HepG2 (cell line): ENCODE measurements around the gene HAGHL. TPM values are rescaled to one million over a fixed set of nuclear protein-coding genes. Genes with fewer than 3 reads are reported as not detected.

Source experiments
- ARNT2 ChIP-seq: sonication (generic); formaldehyde crosslinking; IDR thresholded peaks from 2 replicates; pipeline ENCODE4 v1.8.0; 2022; ENCODE audit warnings: mild to moderate bottlenecking, low read depth, missing genetic modification reagents, moderate library complexity
- DZIP1 ChIP-seq: sonication (generic); formaldehyde crosslinking; IDR thresholded peaks from 2 replicates; pipeline ENCODE4 v1.5.0; 2020; ENCODE audit warnings: mild to moderate bottlenecking, missing genetic modification reagents
- GTF2F1 ChIP-seq: fragments of 150-350 bp; IDR thresholded peaks from 2 replicates; pipeline ENCODE4 v1.6.1; 2014; ENCODE audit warnings: low read length
- GTF3A ChIP-seq: sonication (generic); formaldehyde crosslinking; conservative IDR thresholded peaks from 2 replicates; pipeline ENCODE4 v1.4.0; 2020; ENCODE audit warnings: mild to moderate bottlenecking, missing genetic modification reagents
- KDM1A ChIP-seq: IDR thresholded peaks from 2 replicates; pipeline ENCODE4 v1.6.1; 2016; ENCODE audit warnings: missing compliant biosample characterization
- MAF1 ChIP-seq: sonication (generic); formaldehyde crosslinking; IDR thresholded peaks from 2 replicates; pipeline ENCODE4 v1.5.0; 2020; ENCODE audit warnings: missing genetic modification reagents, borderline replicate concordance
- MTA3 ChIP-seq: sonication (generic); formaldehyde crosslinking; IDR thresholded peaks from 2 replicates; pipeline ENCODE4 v1.4.0; 2020; ENCODE audit warnings: missing genetic modification reagents
- NCOA5 ChIP-seq: sonication (generic); formaldehyde crosslinking; IDR thresholded peaks from 2 replicates; pipeline ENCODE4 v1.4.0; 2020; ENCODE audit warnings: missing genetic modification reagents
- REPIN1 ChIP-seq: sonication (generic); formaldehyde crosslinking; IDR thresholded peaks from 2 replicates; pipeline ENCODE4 v1.8.0; 2022; ENCODE audit warnings: missing genetic modification reagents, low read depth, mild to moderate bottlenecking, borderline replicate concordance
- SMC3 ChIP-seq: IDR thresholded peaks from 2 replicates; pipeline ENCODE4 v1.6.1; 2011; ENCODE audit warnings: low read length, improper control_type of control experiment
- SYNCRIP ChIP-seq: fragments of 200-400 bp; formaldehyde crosslinking; IDR thresholded peaks from 2 replicates; pipeline ENCODE4 v1.6.1; 2018; ENCODE audit warnings: mild to moderate bottlenecking, low read depth, low read length; ENCODE audit not compliant: insufficient read depth
- polyA plus RNA-seq, 8 experiments: library from polyadenylated mRNA; depleted of rRNA in 3 of 8; stranded (reverse) in 7 of 8; unstranded in 1 of 8; fragments of >200 nt; fragmentation: Illumina TruSeq in 4 of 8; extraction: Trizol in 4 of 8; gene quantifications; 2 replicates each; pipeline versions ENCODE4 v1.2.1 to v1.2.3, GENCODE V29; 2011 to 2016; ENCODE audit warnings: low read depth in 4 of 8, missing spikeins in 1 of 8, mixed read lengths in 1 of 8; ENCODE audit not compliant: insufficient read depth in 1 of 8
- total RNA-seq, 5 experiments: library from RNA; depleted of rRNA; stranded (reverse); fragments of >200 nt; fragmentation: Illumina TruSeq; extraction: Trizol; gene quantifications; 2 replicates each; pipeline ENCODE4 v1.2.3, GENCODE V29; 2016; ENCODE audit warnings: low read depth in 1 of 5
- TF ChIP-seq, protein P1 (sequence below): sonication (generic); formaldehyde crosslinking; IDR thresholded peaks from 2 replicates; pipeline ENCODE4 v1.4.0; 2020; ENCODE audit warnings: missing genetic modification reagents, borderline replicate concordance
- TF ChIP-seq, protein P2 (sequence below), 2 experiments: sonication (generic) in 1 of 2; formaldehyde crosslinking in 1 of 2; IDR thresholded peaks; 2 replicates each; pipeline versions ENCODE4 v1.4.0 to v1.6.1; 2016 to 2020; ENCODE audit warnings: borderline replicate concordance in 1 of 2, low read depth in 1 of 2, mild to moderate bottlenecking in 1 of 2, missing genetic modification reagents in 1 of 2
- TF ChIP-seq, protein P3 (sequence below): IDR thresholded peaks from 2 replicates; pipeline ENCODE4 v1.6.1; 2016; ENCODE audit warnings: missing biosample characterization, missing genetic modification reagents, low read depth

The HAGHL gene
- total and polyA plus RNA-seq, 2 of the 13 experiments (the other 11 are each of a cell fraction or from before 2014, with no cell fraction given) = 3.4 to 8.4 TPM

DNA sequence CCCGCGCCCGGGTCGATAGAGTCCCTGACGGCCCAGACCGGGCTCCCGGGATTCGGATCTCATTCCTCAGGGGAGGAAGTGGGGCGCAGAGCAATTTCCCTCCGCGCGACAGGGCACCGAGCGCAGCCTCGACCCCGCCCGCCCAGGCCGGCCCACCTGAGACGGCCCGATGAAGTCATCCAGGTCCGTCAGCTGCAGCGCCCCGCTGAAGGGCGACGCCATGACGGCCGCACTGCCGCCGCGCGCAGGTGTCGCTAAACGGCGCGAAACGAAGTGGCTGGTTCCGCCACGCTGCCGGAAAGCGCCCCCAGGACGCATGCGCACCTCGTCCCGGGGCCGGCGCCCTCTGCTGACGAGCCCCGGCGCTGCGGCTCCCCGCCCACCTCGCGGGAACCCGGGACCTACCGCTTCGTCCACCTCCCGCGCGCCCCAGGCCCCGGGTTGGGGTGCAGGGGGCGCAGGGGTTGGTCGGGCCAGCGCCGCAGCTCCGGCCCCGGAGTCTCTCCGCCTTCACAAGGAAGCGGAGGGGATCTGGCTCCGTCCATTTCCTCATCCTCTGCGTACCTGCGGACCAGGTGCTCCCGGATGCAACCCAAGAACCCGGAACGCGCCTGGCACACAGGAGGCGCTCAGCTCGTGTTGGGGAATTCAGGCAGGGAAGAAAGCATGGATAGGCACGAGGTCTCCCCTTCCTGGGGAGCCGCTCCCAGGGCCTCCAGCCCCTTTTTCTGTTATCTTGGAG is 14.0 kb downstream of the HAGHL start, which contains the start of gene CIAO3 (continued):
- TF ChIP-seq REPIN1 (CRISPR knock-in tag) (peak; percentile 73; the same call in 1 of the 2 replicates), GTF3A (peak; percentile 95), MAF1 (no peak; the same call in 1 of the 2 replicates), SMC3 (no peak), KDM1A (no peak; the same call in 1 of the 2 replicates), MTA3 (no peak), DZIP1 (CRISPR knock-in tag) (no peak), ARNT2 (CRISPR knock-in tag) (peak; percentile 91), GTF2F1 (no peak), SYNCRIP (no peak), NCOA5 (CRISPR knock-in tag) (no peak)
- TF ChIP-seq, protein P1, sequence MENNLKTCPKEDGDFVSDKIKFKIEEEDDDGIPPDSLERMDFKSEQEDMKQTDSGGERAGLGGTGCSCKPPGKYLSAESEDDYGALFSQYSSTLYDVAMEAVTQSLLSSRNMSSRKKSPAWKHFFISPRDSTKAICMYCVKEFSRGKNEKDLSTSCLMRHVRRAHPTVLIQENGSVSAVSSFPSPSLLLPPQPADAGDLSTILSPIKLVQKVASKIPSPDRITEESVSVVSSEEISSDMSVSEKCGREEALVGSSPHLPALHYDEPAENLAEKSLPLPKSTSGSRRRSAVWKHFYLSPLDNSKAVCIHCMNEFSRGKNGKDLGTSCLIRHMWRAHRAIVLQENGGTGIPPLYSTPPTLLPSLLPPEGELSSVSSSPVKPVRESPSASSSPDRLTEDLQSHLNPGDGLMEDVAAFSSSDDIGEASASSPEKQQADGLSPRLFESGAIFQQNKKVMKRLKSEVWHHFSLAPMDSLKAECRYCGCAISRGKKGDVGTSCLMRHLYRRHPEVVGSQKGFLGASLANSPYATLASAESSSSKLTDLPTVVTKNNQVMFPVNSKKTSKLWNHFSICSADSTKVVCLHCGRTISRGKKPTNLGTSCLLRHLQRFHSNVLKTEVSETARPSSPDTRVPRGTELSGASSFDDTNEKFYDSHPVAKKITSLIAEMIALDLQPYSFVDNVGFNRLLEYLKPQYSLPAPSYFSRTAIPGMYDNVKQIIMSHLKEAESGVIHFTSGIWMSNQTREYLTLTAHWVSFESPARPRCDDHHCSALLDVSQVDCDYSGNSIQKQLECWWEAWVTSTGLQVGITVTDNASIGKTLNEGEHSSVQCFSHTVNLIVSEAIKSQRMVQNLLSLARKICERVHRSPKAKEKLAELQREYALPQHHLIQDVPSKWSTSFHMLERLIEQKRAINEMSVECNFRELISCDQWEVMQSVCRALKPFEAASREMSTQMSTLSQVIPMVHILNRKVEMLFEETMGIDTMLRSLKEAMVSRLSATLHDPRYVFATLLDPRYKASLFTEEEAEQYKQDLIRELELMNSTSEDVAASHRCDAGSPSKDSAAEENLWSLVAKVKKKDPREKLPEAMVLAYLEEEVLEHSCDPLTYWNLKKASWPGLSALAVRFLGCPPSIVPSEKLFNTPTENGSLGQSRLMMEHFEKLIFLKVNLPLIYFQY (CRISPR knock-in tag) = peak; percentile 74; the same call in 1 of the 2 replicates
- TF ChIP-seq, protein P2, sequence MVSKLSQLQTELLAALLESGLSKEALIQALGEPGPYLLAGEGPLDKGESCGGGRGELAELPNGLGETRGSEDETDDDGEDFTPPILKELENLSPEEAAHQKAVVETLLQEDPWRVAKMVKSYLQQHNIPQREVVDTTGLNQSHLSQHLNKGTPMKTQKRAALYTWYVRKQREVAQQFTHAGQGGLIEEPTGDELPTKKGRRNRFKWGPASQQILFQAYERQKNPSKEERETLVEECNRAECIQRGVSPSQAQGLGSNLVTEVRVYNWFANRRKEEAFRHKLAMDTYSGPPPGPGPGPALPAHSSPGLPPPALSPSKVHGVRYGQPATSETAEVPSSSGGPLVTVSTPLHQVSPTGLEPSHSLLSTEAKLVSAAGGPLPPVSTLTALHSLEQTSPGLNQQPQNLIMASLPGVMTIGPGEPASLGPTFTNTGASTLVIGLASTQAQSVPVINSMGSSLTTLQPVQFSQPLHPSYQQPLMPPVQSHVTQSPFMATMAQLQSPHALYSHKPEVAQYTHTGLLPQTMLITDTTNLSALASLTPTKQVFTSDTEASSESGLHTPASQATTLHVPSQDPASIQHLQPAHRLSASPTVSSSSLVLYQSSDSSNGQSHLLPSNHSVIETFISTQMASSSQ (IDR thresholded peaks at IDR 0.05; ENCODE audit: low read depth) = no peak
- TF ChIP-seq, protein P2 (CRISPR knock-in tag; IDR thresholded peaks at IDR 0.05; ENCODE audit: borderline replicate concordance) = peak; percentile 85
- TF ChIP-seq, protein P3, sequence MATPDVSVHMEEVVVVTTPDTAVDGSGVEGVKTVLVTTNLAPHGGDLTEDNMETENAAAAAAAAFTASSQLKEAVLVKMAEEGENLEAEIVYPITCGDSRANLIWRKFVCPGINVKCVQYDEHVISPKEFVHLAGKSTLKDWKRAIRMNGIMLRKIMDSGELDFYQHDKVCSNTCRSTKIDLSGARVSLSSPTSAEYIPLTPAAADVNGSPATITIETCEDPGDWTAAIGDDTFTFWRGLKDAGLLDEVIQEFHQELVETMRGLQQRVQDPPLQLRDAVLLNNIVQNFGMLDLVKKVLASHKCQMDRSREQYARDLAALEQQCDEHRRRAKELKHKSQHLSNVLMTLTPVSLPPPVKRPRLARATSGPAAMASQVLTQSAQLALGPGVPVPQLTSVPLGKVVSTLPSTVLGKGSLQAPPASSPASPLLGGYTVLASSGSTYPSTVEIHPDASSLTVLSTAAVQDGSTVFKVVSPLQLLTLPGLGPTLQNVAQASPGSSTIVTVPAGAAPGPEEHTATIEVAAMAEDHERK (CRISPR knock-in tag) = peak; percentile 78
